Left lung (tissue), 10 donors: ENCODE results near the gene KCNK3. TPM values are rescaled to one million over a fixed set of nuclear protein-coding genes. Genes with fewer than 3 reads are reported as not detected.

Experiments used
- ATAC-seq: fragments of 200-7000 bp; cut with Tn5 transposase; one replicate; pipeline ENCODE4 v1.9.1; 2020; ENCODE audit warnings: moderate library complexity
- DNase-seq, 4 donors: peaks; one replicate each; pipeline ENCODE4 v3.0.0-alpha.2; 2013 to 2020
- H3K27ac ChIP-seq, 2 donors: fragments of 200-600 bp; sonication (generic) in 1 of 2; one replicate each; pipeline versions ENCODE4 v1.5.0 to v1.8.0; 2020 to 2021
- H3K27me3 ChIP-seq, 2 donors: fragments of 200-600 bp; sonication (generic) in 1 of 2; one replicate each; pipeline versions ENCODE4 v1.5.0 to v1.8.0; 2020 to 2021
- H3K36me3 ChIP-seq, 2 donors: fragments of 200-600 bp; sonication (generic) in 1 of 2; one replicate each; pipeline versions ENCODE4 v1.5.0 to v1.8.0; 2020 to 2021
- H3K4me1 ChIP-seq, 2 donors: fragments of 200-600 bp; one replicate each; pipeline ENCODE4 v1.8.0; 2021
- H3K4me3 ChIP-seq, 2 donors: fragments of 200-600 bp; sonication (generic) in 1 of 2; one replicate each; pipeline versions ENCODE4 v1.5.0 to v1.8.0; 2020 to 2021; ENCODE audit warnings: mild to moderate bottlenecking in 1 of 2
- H3K9me3 ChIP-seq, 2 donors: fragments of 200-600 bp; sonication (generic) in 1 of 2; one replicate each; pipeline versions ENCODE4 v1.5.0 to v1.8.0; 2020 to 2021
- intact Hi-C, 2 donors: fragments of 100-400 bp; cut with DNase I; formaldehyde crosslinking; loops; one replicate each; pipeline versions ENCODE4 v1.11.2 to v1.14.2; 2022
- polyA plus RNA-seq, 6 donors: library from polyadenylated mRNA; unstranded; fragments of 120-200 nt; gene quantifications; one replicate each; pipeline ENCODE4 v1.2.1, GENCODE V29; 2013; ENCODE audit not compliant: insufficient read length in 6 of 6
- total RNA-seq, 2 donors: library from RNA; stranded (reverse); fragmentation: NEBNext Ultra II Directional; extraction: Animal tissue kit (Norgen Biotek cat#: 25700); gene quantifications; one replicate each; pipeline ENCODE4 v1.2.1, GENCODE V29; 2021
- TF ChIP-seq, protein P1 (sequence below), 2 donors: fragments of 200-600 bp; sonication (generic) in 1 of 2; IDR thresholded peaks; one replicate each; pipeline versions ENCODE4 v1.5.0 to v1.8.0; 2021; ENCODE audit warnings: antibody characterized with exemption in 2 of 2
- donor health status: DM: no; HTN: yes; CAD: no.
- donor health status: DM: no; HTN: no; CAD: no.

The KCNK3 gene
- total and polyA plus RNA-seq, 8 donors = 17.8 to 34.9 (median 28.3) TPM

DNA sequence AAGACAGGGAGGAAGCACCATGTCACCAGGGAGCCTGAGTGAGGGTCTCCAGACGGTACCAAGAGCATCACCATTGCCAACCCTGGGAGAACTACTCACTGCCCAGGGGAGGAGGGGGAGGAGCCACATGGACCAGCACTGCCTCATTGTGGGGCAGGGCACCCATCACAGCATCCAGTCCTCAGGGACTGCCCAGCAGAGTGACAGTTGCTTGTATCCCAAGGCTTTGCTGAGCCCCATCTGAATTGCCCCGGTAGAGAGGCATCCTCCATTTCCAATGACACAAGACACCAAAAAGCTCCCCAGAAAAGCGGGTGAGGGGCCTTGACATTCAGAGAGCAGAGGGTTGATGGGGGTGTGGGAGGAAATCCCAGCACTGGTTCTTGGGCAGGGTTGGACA is 44.5 kb upstream of the KCNK3 start:
- no peak for DNase-seq
- H3K36me3 ChIP-seq = no peaks in the 10 kb centered on the region
- peaks cover 0 to 14% of the 10 kb centered on the region in 2 donors for H3K27me3 ChIP-seq
- no peak overlapping the region for H3K4me3 ChIP-seq
- no peaks in the 10 kb centered on the region for H3K9me3 ChIP-seq
- TF ChIP-seq, protein P1, sequence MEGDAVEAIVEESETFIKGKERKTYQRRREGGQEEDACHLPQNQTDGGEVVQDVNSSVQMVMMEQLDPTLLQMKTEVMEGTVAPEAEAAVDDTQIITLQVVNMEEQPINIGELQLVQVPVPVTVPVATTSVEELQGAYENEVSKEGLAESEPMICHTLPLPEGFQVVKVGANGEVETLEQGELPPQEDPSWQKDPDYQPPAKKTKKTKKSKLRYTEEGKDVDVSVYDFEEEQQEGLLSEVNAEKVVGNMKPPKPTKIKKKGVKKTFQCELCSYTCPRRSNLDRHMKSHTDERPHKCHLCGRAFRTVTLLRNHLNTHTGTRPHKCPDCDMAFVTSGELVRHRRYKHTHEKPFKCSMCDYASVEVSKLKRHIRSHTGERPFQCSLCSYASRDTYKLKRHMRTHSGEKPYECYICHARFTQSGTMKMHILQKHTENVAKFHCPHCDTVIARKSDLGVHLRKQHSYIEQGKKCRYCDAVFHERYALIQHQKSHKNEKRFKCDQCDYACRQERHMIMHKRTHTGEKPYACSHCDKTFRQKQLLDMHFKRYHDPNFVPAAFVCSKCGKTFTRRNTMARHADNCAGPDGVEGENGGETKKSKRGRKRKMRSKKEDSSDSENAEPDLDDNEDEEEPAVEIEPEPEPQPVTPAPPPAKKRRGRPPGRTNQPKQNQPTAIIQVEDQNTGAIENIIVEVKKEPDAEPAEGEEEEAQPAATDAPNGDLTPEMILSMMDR (IDR thresholded peaks at IDR 0.05) = no peak
- intact Hi-C loops = no loop called here
- no peak overlapping the region for H3K27ac ChIP-seq
- no peak for ATAC-seq
- peaks cover 0 to 6% of the 10 kb centered on the region in 2 donors for H3K4me1 ChIP-seq

- ATAC-seq (no peak), DNase-seq (no peak)
- no peaks in the 10 kb centered on the region for H3K36me3 ChIP-seq
- TF ChIP-seq, protein P1 (IDR thresholded peaks at IDR 0.05) = no peak
- no peak overlapping the region for H3K4me3 ChIP-seq
- H3K27me3 ChIP-seq = peaks cover 0 to 14% of the 10 kb centered on the region in 2 donors
- intact Hi-C loops = no loop called here
- H3K27ac ChIP-seq = no peak overlapping the region
- H3K4me1 ChIP-seq = peaks cover 0 to 6% of the 10 kb centered on the region in 2 donors
- no peaks in the 10 kb centered on the region for H3K9me3 ChIP-seq
Observed at GRCh38 chr2:26648516-26648915, 44.0 kb upstream of the KCNK3 start.

- ATAC-seq (no peak), DNase-seq (no peak)
- TF ChIP-seq, protein P1 (IDR thresholded peaks at IDR 0.05) = no peak
- intact Hi-C loops = no loop called here
- Histone ChIP-seq H3K36me3 (no peaks in the 10 kb centered on the region), H3K4me1 (peaks cover 0 to 6% of the 10 kb centered on the region in 2 donors), H3K27me3 (peaks cover 0 to 14% of the 10 kb centered on the region in 2 donors), H3K27ac (no peak overlapping the region), H3K4me3 (no peak overlapping the region), H3K9me3 (no peaks in the 10 kb centered on the region)
Observed at GRCh38 chr2:26649322-26649721, 43.2 kb upstream of the KCNK3 start.

DNA sequence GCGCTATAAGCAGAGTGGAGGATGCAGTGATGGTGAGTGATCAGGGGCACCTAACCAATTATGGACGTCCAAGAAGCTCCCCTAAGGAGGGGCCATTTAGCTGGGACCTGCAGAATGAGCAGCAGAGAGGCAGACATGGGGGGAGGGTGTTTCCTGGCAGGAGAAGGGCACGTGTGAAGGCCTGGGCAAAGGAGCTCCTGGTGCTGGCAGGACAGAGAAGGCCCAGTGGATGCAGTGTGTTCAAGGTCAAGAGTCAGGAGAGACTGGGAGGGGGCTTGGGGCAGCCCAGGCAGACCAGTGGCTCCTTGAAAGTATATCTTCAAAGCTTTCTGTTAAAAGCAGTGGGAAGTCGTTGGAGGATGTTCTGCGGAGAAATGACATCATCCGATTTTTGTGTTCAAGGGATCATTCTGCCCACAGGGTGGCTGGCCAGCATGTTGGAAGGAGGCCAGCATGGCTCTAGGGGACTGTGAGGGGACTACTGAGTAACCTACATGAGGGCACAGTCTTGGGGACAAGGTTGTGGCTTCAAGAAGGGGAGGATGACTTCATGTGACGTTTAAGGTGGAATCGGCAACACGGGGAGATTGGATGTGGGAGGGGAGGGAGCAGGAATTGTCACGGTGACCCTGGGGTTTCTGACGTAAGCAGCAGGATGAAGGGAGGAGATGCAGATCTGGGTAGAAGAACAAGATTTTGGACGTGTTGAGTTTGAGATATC is 42.4 kb upstream of the KCNK3 start:
- H3K9me3 ChIP-seq = no peaks in the 10 kb centered on the region
- peaks cover 0 to 6% of the 10 kb centered on the region in 2 donors for H3K4me1 ChIP-seq
- H3K27me3 ChIP-seq = peaks cover 0 to 13% of the 10 kb centered on the region in 2 donors
- H3K4me3 ChIP-seq = no peak overlapping the region
- TF ChIP-seq, protein P1 (IDR thresholded peaks at IDR 0.05) = no peak
- intact Hi-C loops = no loop called here
- DNase-seq (no peak), ATAC-seq (no peak)
- no peaks in the 10 kb centered on the region for H3K36me3 ChIP-seq
- no peak overlapping the region for H3K27ac ChIP-seq

DNA sequence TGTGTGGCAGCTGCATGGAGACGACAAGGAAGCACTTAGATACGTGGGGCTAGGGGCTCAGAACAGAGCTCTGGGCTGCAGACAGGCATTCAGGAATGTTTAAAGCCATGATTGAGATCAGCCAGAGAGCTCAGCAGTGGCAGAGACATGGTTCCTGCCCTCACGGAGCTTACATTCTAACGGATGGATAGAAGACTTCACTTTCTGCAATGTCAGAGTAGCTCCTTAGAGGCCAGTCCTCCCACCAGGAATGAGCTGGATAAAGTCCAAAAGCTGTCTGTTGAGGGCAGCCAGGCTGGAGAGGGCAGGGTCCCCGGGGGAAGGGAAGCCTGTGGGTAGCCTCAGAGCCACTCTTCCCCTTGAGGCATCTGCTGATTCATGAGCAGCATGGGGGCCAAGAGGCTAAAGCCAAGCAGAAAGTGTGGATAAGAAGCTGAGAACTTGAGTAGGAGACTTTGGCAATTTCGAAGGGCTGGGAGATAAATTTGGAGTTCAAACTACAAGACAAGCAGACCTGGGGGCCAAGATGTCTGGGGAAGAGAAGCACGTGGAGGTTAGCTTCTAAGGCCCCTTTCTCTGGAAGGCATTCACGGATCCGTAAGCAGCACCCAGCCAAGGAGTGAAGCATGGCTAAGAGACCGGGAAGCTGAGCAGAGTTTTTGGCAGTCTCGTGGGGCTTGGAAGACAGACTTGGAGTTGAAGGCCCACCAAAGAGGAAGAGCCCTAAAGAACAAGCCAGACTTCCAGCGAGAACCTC is 41.6 kb upstream of the KCNK3 start:
- ATAC-seq (no peak), DNase-seq (no peak)
- H3K4me1 ChIP-seq = peaks cover 0 to 6% of the 10 kb centered on the region in 2 donors
- H3K27ac ChIP-seq = peak overlapping the region; percentile 7 to 45
- H3K9me3 ChIP-seq = no peaks in the 10 kb centered on the region
- H3K36me3 ChIP-seq = no peaks in the 10 kb centered on the region
- peaks cover 0 to 8% of the 10 kb centered on the region in 2 donors for H3K27me3 ChIP-seq
- intact Hi-C loops = no loop called here
- TF ChIP-seq, protein P1 (IDR thresholded peaks at IDR 0.05) = no peak
- no peak overlapping the region for H3K4me3 ChIP-seq
